Measurements from ENCODE around the gene SCP2.

The SCP2 gene, protein sequence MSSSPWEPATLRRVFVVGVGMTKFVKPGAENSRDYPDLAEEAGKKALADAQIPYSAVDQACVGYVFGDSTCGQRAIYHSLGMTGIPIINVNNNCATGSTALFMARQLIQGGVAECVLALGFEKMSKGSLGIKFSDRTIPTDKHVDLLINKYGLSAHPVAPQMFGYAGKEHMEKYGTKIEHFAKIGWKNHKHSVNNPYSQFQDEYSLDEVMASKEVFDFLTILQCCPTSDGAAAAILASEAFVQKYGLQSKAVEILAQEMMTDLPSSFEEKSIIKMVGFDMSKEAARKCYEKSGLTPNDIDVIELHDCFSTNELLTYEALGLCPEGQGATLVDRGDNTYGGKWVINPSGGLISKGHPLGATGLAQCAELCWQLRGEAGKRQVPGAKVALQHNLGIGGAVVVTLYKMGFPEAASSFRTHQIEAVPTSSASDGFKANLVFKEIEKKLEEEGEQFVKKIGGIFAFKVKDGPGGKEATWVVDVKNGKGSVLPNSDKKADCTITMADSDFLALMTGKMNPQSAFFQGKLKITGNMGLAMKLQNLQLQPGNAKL

GRCh38 chr1:52927212-52928014, at the start of gene SCP2:
Gene SCP2, plus strand, starts transcription at chr1:52927276. Its CDS starts 121 bp downstream, at chr1:52927397.
- peak; percentile 80 for DNase-seq (ENCODE audit: low spot score)

GRCh38 chr1:52877554-52877953, 49.5 kb upstream of the SCP2 start:
- no peak for DNase-seq (ENCODE audit: low spot score)

GRCh38 chr1:52880206-52880605, 46.9 kb upstream of the SCP2 start:
- DNase-seq (ENCODE audit: low spot score): no peak

GRCh38 chr1:52887483-52887882, 39.6 kb upstream of the SCP2 start:
- no peak for DNase-seq (ENCODE audit: low spot score)

GRCh38 chr1:52892424-52893215, 34.5 kb upstream of the SCP2 start:
- DNase-seq (ENCODE audit: low spot score): no peak

GRCh38 chr1:52899445-52899894, 27.6 kb upstream of the SCP2 start:
- no peak for DNase-seq (ENCODE audit: low spot score)

DNA sequence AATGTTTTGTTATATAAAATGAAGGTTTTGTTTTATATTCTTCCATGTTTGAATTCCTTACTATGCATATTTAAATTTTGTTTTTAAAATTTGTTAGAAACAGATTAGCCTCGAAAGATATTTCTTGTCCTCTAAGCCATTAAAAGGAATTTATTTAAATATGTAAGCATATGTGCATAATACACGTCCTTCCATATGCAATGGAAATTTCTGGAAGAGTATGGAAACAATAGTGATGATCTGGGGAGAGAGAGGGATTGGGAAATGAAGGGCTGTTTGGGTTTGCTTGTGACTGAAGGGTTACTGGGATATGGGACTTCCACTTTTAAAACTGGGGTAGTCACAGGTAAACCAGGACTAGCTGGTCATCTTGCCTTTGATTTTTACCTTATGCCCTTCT, 26.7 kb upstream of the SCP2 start:
- no peak for DNase-seq (ENCODE audit: low spot score)

GRCh38 chr1:52901384-52901783, 25.7 kb upstream of the SCP2 start:
- DNase-seq (ENCODE audit: low spot score): no peak

GRCh38 chr1:52904208-52904926, 22.7 kb upstream of the SCP2 start:
- DNase-seq (ENCODE audit: low spot score): no peak

DNA sequence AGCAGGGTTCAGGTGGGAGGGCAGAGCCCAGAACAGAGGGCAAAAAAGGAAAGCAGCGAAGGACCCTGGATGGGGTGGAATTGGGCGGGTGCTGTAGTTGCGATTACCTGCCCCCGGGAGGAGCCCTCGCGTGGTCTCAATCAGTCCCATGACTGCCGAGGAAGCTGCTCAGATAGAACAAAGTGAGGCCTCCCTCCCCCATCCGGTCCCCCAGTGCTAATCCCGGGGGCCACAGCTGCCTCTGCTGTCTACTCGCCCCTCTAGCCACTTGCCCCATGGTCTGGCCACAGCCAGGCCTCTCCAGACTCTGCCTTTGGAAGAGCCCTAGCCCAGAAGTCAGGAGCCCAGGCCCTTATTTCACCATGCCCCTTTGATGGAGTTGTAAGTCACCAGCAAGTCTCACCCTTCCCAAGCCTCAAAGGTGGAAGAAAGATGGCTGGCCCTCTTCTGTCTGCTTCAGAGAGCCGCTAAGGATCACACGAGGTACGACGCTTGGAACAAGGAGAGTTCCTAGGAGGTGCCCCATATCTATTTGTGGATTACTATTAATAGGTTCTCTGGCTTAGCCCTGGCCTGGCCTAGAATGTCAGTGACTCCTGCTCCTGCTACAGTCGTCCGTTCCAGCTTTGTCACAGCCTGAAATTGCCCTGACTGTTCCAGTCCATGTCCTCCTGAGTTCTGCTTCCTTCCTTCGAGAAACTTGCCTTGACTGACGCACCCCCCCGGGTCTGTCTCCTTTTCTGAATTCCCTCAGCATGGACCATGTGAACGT, 22.0 kb upstream of the SCP2 start:
- peak; percentile 6 for DNase-seq (ENCODE audit: low spot score)

- DNase-seq (ENCODE audit: low spot score): no peak
Observed at GRCh38 chr1:52906135-52906603, 20.9 kb upstream of the SCP2 start.

DNA sequence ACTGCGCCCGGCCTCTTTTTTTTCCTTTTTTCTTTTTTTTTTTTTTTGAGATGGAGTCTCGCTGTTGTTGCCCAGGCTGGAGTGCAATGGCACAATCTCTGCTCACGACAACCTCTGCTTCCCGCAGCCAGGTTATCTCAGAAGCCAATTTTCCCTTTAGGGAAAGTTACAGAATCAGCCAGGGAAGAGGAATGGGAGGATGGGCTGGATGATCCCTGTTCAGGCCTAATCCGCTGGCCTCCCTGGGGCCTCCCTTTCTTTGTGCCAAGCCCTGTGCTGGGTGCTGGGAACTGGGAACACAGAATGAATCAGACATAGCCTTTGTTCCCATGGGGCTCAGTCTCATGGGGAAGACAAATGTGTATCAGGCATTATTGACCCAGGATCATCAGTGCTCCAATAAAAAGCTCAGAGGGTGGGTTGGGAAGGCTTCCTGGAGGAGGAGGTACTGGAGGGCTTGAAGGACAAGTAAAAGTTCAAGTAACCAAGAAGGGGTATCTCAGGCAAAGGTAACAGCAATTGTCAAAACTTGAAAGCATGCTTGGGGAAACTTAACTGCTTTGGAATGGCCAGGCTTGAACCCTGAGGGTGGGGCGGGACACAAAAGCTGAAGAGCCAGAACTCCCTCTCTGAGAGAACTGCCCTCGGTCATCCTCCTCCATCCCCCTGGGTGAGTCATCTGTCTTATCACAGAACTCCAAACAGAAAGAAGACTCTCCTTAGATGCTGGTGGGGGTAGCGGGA, 19.8 kb upstream of the SCP2 start:
- DNase-seq (ENCODE audit: low spot score): no peak

GRCh38 chr1:52907812-52908153, 19.3 kb upstream of the SCP2 start:
- no peak for DNase-seq (ENCODE audit: low spot score)

DNA sequence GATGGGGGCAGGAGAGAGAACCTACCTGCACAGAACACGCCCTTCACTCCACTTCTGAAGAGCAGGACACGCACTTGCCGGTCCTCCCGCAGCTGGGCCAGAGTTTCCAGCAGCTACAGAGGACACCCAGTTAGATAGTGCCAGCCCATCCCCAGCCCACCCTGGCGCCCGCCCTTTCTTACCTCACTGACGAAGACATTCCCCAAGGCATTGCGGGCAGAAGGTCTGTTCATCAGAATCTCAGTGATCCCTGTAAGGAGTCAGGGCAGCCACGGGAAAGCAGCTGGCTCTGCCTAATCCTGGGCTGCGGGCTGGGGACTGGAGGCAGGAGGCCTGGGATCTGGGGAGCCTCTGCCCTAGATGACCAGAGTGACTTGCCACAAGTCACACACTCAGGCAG, 15.5 kb upstream of the SCP2 start:
- no peak for DNase-seq (ENCODE audit: low spot score)

DNA sequence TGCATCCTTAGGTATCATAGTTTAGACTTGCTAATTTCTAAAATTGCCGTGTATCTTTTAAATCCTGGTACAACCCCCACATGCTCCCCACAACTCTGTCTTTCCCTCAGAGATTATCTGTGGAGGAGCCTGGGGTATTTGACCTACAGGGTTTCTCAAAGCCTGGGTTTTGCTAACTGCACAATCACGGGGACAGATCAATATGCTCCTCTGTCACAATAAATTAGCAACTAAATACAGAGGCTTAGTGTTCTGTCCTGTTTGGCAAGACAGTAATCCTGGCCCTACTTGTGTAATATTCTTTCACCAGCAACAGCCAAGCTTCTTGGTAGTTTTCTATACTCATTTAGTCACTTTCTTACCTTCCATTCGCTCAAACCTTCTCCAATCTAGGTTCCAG, 14.1 kb upstream of the SCP2 start:
- DNase-seq (ENCODE audit: low spot score): no peak

- no peak for DNase-seq (ENCODE audit: low spot score)
Observed at GRCh38 chr1:52913537-52913936, 13.5 kb upstream of the SCP2 start.

DNA sequence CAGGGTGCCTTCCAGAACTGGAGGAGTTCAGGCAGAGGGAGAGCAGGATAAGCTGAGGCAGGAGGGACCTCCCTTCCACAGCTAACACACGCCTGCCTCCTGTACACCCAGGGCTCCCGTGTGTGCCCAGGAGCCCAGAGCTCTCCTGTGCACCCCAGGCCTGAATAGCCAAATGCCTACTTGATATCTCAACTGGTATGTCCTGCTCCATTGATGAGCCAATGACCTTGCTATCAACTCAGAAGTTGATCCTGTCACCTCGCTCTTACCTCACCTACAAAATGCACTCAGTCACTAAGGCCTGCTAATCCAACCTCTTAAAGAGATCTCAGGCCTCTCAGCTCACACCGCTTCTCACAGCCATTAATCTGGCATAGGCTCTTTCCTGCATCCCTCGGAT, 12.6 kb upstream of the SCP2 start:
- DNase-seq (ENCODE audit: low spot score): no peak

- DNase-seq (ENCODE audit: low spot score): no peak
Observed at GRCh38 chr1:52915211-52915854, 11.7 kb upstream of the SCP2 start.

DNA sequence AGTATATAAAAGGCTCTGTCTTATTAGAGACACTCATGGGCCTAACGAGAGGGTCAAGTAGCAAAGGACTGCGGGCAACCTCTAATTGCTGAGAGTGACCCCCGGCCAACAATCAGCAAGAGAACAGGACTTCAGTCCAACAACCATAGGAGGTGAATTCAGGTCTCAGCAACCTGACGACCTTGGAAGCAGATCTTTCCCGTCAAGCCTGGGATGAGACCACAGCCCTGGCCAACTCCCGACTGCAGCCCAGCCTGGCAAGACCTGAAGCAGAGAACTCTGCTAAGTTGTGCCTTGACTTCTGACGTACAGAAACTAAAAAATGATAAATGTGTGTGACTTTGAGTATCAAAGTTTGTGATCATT, 11.2 kb upstream of the SCP2 start:
- no peak for DNase-seq (ENCODE audit: low spot score)
